Measurements from ENCODE around the gene MAML3.

Gene MAML3

DNA sequence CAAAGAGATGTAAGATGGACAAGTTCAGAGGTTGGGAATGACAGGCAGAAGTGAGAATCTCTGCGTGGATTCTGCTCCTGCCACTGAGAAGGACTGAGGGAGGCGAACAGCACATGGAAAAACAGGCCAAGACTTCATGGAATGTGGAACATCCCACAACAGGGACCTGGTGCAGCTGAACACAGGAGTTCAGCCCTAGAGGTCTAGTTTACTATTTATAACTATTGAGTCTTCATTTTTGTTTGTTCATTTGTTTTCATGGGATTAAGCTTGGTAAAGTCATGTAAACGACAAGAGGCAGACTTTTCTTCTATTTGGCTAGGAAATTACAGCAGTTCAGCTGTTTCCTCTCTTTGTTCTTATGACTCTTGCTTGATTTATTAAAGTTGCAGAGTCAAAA is 234.5 kb downstream of the MAML3 start:
- no peak for DNase-seq (ENCODE audit: low read depth)
- TF ChIP-seq POLR2A (IDR thresholded peaks at IDR 0.05; ENCODE audit: extremely low read depth, insufficient read length) (no peak), MYC (IDR thresholded peaks at IDR 0.05; ENCODE audit: low read depth, low read length) (no peak)
- TF ChIP-seq, protein P1, sequence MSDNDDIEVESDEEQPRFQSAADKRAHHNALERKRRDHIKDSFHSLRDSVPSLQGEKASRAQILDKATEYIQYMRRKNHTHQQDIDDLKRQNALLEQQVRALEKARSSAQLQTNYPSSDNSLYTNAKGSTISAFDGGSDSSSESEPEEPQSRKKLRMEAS (IDR thresholded peaks at IDR 0.05; ENCODE audit: low read depth, low read length): no peak
- TF ChIP-seq, protein P2, sequence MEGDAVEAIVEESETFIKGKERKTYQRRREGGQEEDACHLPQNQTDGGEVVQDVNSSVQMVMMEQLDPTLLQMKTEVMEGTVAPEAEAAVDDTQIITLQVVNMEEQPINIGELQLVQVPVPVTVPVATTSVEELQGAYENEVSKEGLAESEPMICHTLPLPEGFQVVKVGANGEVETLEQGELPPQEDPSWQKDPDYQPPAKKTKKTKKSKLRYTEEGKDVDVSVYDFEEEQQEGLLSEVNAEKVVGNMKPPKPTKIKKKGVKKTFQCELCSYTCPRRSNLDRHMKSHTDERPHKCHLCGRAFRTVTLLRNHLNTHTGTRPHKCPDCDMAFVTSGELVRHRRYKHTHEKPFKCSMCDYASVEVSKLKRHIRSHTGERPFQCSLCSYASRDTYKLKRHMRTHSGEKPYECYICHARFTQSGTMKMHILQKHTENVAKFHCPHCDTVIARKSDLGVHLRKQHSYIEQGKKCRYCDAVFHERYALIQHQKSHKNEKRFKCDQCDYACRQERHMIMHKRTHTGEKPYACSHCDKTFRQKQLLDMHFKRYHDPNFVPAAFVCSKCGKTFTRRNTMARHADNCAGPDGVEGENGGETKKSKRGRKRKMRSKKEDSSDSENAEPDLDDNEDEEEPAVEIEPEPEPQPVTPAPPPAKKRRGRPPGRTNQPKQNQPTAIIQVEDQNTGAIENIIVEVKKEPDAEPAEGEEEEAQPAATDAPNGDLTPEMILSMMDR (IDR thresholded peaks at IDR 0.05; ENCODE audit: low read depth, low read length): no peak
- no peak overlapping the region for H3K4me3 ChIP-seq (ENCODE audit: low read depth, low read length)

DNA sequence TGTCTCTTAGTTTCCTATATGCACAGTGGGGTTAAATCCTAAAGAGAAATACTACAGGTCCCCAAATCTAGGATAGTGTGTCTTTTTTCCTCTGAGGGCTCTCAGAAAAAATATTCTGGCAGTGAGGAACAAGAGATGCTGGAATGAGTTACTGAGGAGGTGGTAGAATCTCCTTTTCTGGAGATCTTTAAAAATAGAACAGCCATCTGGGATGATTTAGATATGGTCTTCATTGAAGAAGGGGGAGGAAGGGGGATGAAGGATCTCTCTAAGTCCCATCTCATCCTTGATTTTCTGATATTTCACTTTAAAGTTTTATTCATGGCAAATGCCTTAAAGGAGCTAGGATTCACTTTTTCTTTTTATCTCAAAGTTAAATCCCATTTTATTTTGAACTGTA is 235.0 kb downstream of the MAML3 start:
- TF ChIP-seq MYC (IDR thresholded peaks at IDR 0.05; ENCODE audit: low read depth, low read length) (no peak), POLR2A (IDR thresholded peaks at IDR 0.05; ENCODE audit: extremely low read depth, insufficient read length) (no peak)
- TF ChIP-seq, protein P1 (IDR thresholded peaks at IDR 0.05; ENCODE audit: low read depth, low read length): no peak
- TF ChIP-seq, protein P2 (IDR thresholded peaks at IDR 0.05; ENCODE audit: low read depth, low read length): no peak
- DNase-seq (ENCODE audit: low read depth): no peak
- H3K4me3 ChIP-seq (ENCODE audit: low read depth, low read length): no peak overlapping the region

DNA sequence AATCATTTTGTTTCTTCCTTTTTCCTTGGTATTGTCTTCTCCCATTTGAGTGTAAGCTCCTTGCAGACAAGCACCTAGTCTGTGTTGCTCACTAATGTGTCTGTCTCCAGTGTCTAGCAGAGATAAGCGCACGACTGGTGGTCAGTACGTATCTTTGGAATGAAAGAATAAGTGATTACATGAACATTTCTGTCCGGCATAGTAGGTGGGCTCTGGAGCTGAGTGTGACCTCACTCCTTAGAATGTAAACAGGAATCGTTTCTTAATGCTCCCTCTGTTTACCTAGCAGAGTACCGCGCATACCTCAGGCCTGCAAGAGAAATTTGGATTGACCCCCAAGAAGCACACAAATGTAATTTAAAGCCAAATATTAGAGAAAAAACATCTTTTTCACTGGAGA is 235.4 kb downstream of the MAML3 start:
- TF ChIP-seq, protein P1 (IDR thresholded peaks at IDR 0.05; ENCODE audit: low read depth, low read length): no peak
- no peak for TF ChIP-seq MYC (IDR thresholded peaks at IDR 0.05; ENCODE audit: low read depth, low read length)
- TF ChIP-seq, protein P2 (IDR thresholded peaks at IDR 0.05; ENCODE audit: low read depth, low read length): no peak
- TF ChIP-seq POLR2A (IDR thresholded peaks at IDR 0.05; ENCODE audit: extremely low read depth, insufficient read length): no peak
- no peak overlapping the region for H3K4me3 ChIP-seq (ENCODE audit: low read depth, low read length)
- no peak for DNase-seq (ENCODE audit: low read depth)

DNA sequence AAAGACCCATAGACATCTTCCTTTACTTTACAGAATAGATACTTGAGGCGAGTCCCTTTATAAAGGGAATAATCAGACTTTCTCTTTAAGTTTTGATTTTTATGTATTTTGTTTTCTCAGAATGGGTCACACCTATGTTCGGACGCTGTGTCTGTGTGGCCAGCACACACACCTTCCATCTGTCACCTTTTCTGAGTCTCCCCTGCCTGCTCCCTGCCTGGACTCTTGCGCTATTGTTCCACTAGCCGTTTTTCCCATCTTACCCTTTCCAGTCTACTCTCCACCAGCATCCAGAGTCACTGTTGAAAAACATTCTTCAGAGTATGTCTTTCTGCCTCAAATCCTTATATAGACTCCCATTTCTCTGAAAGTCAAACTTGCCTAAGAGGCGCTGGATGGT is 236.1 kb downstream of the MAML3 start:
- DNase-seq (ENCODE audit: low read depth): no peak
- TF ChIP-seq, protein P1 (IDR thresholded peaks at IDR 0.05; ENCODE audit: low read depth, low read length): no peak
- no peak for TF ChIP-seq POLR2A (IDR thresholded peaks at IDR 0.05; ENCODE audit: extremely low read depth, insufficient read length)
- TF ChIP-seq MYC (IDR thresholded peaks at IDR 0.05; ENCODE audit: low read depth, low read length): no peak
- TF ChIP-seq, protein P2 (IDR thresholded peaks at IDR 0.05; ENCODE audit: low read depth, low read length): no peak
- H3K4me3 ChIP-seq (ENCODE audit: low read depth, low read length): no peak overlapping the region

DNA sequence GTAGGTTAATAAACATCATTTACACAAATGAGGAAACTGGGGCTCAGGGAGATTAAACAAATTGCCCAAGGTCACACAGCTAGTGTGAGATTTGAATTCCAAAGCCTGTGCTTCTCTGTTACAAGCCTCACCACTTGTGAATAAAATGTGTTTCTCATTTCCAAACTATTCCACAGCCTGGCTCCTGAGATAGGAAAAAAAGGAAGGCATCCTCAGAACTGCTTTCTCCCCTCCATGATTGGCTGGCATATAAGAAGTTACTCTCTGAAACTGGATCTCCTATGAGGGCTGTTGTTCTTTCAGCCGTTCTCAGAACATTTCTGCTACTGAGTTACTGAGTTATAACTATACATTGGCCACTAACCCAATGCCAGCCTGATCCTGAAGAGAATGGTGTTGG is 237.9 kb downstream of the MAML3 start:
- TF ChIP-seq, protein P2 (IDR thresholded peaks at IDR 0.05; ENCODE audit: low read depth, low read length): no peak
- no peak for DNase-seq (ENCODE audit: low read depth)
- H3K4me3 ChIP-seq (ENCODE audit: low read depth, low read length): no peak overlapping the region

DNA sequence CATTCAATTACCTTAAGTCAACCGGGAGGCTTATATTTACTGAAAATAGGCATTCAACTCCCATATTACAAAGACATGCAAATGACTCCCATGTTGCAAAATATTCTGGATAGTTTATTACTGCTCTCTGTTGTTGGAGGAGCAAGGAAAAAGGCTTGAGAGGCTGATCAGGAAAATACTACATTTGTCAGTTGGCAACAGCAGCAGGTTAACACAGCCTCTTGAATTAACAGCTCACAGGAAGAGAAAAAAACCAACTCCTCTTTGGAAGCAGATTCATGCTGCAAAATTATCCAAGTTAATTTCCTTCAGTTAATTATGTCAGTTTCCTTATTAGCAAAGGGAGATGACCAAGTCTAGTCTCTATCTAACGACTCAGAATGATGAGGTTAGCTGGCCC is 238.9 kb downstream of the MAML3 start:
- H3K4me3 ChIP-seq (ENCODE audit: low read depth, low read length): no peak overlapping the region
- TF ChIP-seq, protein P1 (IDR thresholded peaks at IDR 0.05; ENCODE audit: low read depth, low read length): no peak
- TF ChIP-seq POLR2A (IDR thresholded peaks at IDR 0.05; ENCODE audit: extremely low read depth, insufficient read length) (no peak), MYC (IDR thresholded peaks at IDR 0.05; ENCODE audit: low read depth, low read length) (no peak)
- TF ChIP-seq, protein P2 (IDR thresholded peaks at IDR 0.05; ENCODE audit: low read depth, low read length): no peak
- DNase-seq (ENCODE audit: low read depth): no peak

Data from NB4 (cell line).